ENCODE measurements around the gene GPX7. TPM values are rescaled to one million over a fixed set of nuclear protein-coding genes. Genes with fewer than 3 reads are reported as not detected.
A peak's percentile ranks its signal among the peaks of the same experiment; 100 is the strongest.

The GPX7 gene
- total RNA-seq, 1 experiment from 2014 or later, result not detected

- Mint-ChIP-seq H3K4me3 (ENCODE audit: unreplicated experiment) (no peak overlapping the region), H3K4me1 (ENCODE audit: insufficient read depth, unreplicated experiment) (peaks cover 15% of the 10 kb centered on the region), H3K27ac (ENCODE audit: low read depth, unreplicated experiment) (no peak overlapping the region), H3K36me3 (ENCODE audit: insufficient read depth, unreplicated experiment) (no peaks in the 10 kb centered on the region), H3K27me3 (ENCODE audit: insufficient read depth, unreplicated experiment) (no peaks in the 10 kb centered on the region), H3K9me3 (ENCODE audit: unreplicated experiment) (no peaks in the 10 kb centered on the region)
- intact Hi-C loops (cut with micrococcal nuclease), result no loop called here
- no TSS peak for BruUV-seq (replicated peaks)
- DNase-seq (ENCODE audit: unreplicated experiment), result no peak
- ChIA-PET CTCF (interaction anchor here (0.6 to 1.9 kb wide), 5 partner anchors 9 to 513 kb away, joined by 3 to 9 read pairs (median 4); no protein-coding TSS in a partner anchor), POLR2A (interaction anchor here (1.4 kb wide), 1 partner anchor 92 kb away, joined by 3 read pairs; no protein-coding TSS in a partner anchor)
- TF ChIP-seq, protein P1, sequence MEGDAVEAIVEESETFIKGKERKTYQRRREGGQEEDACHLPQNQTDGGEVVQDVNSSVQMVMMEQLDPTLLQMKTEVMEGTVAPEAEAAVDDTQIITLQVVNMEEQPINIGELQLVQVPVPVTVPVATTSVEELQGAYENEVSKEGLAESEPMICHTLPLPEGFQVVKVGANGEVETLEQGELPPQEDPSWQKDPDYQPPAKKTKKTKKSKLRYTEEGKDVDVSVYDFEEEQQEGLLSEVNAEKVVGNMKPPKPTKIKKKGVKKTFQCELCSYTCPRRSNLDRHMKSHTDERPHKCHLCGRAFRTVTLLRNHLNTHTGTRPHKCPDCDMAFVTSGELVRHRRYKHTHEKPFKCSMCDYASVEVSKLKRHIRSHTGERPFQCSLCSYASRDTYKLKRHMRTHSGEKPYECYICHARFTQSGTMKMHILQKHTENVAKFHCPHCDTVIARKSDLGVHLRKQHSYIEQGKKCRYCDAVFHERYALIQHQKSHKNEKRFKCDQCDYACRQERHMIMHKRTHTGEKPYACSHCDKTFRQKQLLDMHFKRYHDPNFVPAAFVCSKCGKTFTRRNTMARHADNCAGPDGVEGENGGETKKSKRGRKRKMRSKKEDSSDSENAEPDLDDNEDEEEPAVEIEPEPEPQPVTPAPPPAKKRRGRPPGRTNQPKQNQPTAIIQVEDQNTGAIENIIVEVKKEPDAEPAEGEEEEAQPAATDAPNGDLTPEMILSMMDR (IDR thresholded peaks at IDR 0.05; ENCODE audit: unreplicated experiment), result no peak
Observed at GRCh38 chr1:52641307-52641706, 39.1 kb downstream of the GPX7 start.

DNA sequence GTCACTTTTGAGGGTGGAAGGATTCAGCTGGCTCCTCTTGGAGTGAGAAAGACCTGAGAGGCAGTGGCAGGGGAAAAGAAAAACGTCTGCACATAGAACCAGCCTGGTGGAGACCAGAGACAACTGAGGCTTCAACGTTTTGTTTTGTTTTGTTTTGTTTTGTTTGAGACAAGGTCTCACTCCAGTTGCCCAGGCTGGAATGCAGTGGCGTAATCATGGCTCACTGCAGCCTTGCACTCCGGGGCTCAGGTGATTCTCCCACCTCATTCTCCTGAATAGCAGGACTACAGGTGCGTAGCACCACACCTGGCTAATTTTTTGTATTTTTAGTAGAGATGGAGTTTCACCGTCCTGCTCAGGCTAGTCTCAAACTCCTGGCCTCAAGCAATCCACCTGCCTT lies 43.1 kb downstream of the GPX7 start:
- TF ChIP-seq, protein P1 (IDR thresholded peaks at IDR 0.05; ENCODE audit: unreplicated experiment), result no peak
- no peaks in the 10 kb centered on the region for H3K27me3 Mint-ChIP-seq (ENCODE audit: insufficient read depth, unreplicated experiment)
- H3K27ac Mint-ChIP-seq (ENCODE audit: low read depth, unreplicated experiment), result no peak overlapping the region
- H3K36me3 Mint-ChIP-seq (ENCODE audit: insufficient read depth, unreplicated experiment), result no peaks in the 10 kb centered on the region
- peaks cover 5% of the 10 kb centered on the region for H3K4me1 Mint-ChIP-seq (ENCODE audit: insufficient read depth, unreplicated experiment)
- H3K9me3 Mint-ChIP-seq (ENCODE audit: unreplicated experiment), result no peaks in the 10 kb centered on the region
- H3K4me3 Mint-ChIP-seq (ENCODE audit: unreplicated experiment), result no peak overlapping the region
- DNase-seq (ENCODE audit: unreplicated experiment), result no peak
- intact Hi-C loops (cut with micrococcal nuclease), result no loop called here
- ChIA-PET CTCF (interaction anchor here (0.8 kb wide), 1 partner anchor 56 kb away, joined by 3 read pairs; no protein-coding TSS in a partner anchor), POLR2A (no interaction called here)
- no TSS peak for BruUV-seq (replicated peaks)

GRCh38 chr1:52651904-52652303 lies 49.7 kb downstream of the GPX7 start:
- H3K27me3 Mint-ChIP-seq (ENCODE audit: insufficient read depth, unreplicated experiment), result no peaks in the 10 kb centered on the region
- POLR2A ChIA-PET, result interaction anchor here (0.9 to 4.5 kb wide), 3 partner anchors 7 to 101 kb away, joined by 3 to 24 read pairs (median 5); no protein-coding TSS in a partner anchor
- CTCF ChIA-PET, result interaction anchor here (0.6 to 1.3 kb wide), 4 partner anchors 10 to 207 kb away, joined by 3 read pairs; no protein-coding TSS in a partner anchor

GRCh38 chr1:52653207-52653849 lies 51.2 kb downstream of the GPX7 start:
- intact Hi-C loops (cut with micrococcal nuclease), result no loop called here
- BruUV-seq (replicated peaks), result no TSS peak
- ChIA-PET POLR2A (interaction anchor here (1.3 kb wide), 1 partner anchor 102 kb away, joined by 5 read pairs; no protein-coding TSS in a partner anchor), CTCF (interaction anchor here (0.6 to 1.3 kb wide), 2 partner anchors 26 to 84 kb away, joined by 3 read pairs; no protein-coding TSS in a partner anchor)
- DNase-seq (ENCODE audit: unreplicated experiment), result no peak
- H3K36me3 Mint-ChIP-seq (ENCODE audit: insufficient read depth, unreplicated experiment), result no peaks in the 10 kb centered on the region
- no peak overlapping the region for H3K4me3 Mint-ChIP-seq (ENCODE audit: unreplicated experiment)
- H3K4me1 Mint-ChIP-seq (ENCODE audit: insufficient read depth, unreplicated experiment), result peaks cover 12% of the 10 kb centered on the region
- TF ChIP-seq, protein P1 (IDR thresholded peaks at IDR 0.05; ENCODE audit: unreplicated experiment), result no peak
- no peaks in the 10 kb centered on the region for H3K27me3 Mint-ChIP-seq (ENCODE audit: insufficient read depth, unreplicated experiment)
- no peaks in the 10 kb centered on the region for H3K9me3 Mint-ChIP-seq (ENCODE audit: unreplicated experiment)
- H3K27ac Mint-ChIP-seq (ENCODE audit: low read depth, unreplicated experiment), result peak overlapping the region; percentile 12

More at GRCh38 chr1:52651904-52652303, 49.7 kb downstream of the GPX7 start:
- no peak for DNase-seq (ENCODE audit: unreplicated experiment)
- Mint-ChIP-seq H3K4me3 (ENCODE audit: unreplicated experiment) (no peak overlapping the region), H3K27ac (ENCODE audit: low read depth, unreplicated experiment) (no peak overlapping the region), H3K4me1 (ENCODE audit: insufficient read depth, unreplicated experiment) (peaks cover 10% of the 10 kb centered on the region), H3K36me3 (ENCODE audit: insufficient read depth, unreplicated experiment) (no peaks in the 10 kb centered on the region), H3K9me3 (ENCODE audit: unreplicated experiment) (no peaks in the 10 kb centered on the region)
- TF ChIP-seq, protein P1 (IDR thresholded peaks at IDR 0.05; ENCODE audit: unreplicated experiment), result no peak
- intact Hi-C loops (cut with micrococcal nuclease), result no loop called here
- no TSS peak for BruUV-seq (replicated peaks)

Measured in MCF 10A (cell line).